Measurements from ENCODE around the gene EIF4A2.

GRCh38 chr3:186779204-186779603, 4.2 kb upstream of the EIF4A2 start:
- TF ChIP-seq YY1 (IDR thresholded peaks at IDR 0.05; ENCODE audit: insufficient read depth, insufficient read length) (no peak), SUZ12 (IDR thresholded peaks at IDR 0.05; ENCODE audit: extremely low read depth, insufficient read depth, insufficient read length) (no peak), ZNF274 (IDR thresholded peaks at IDR 0.05; ENCODE audit: low read depth, low read length) (no peak)

All from NT2/D1 (cell line).